Measurements from ENCODE around the gene P2RX2. TPM values are rescaled to one million over a fixed set of nuclear protein-coding genes. Genes with fewer than 3 reads are reported as not detected.

The P2RX2 gene
- total RNA-seq, 1 donor from 2014 or later: 0.19 TPM

GRCh38 chr12:132576701-132577100 is 41.9 kb upstream of the P2RX2 start:
- peaks cover 29% of the 10 kb centered on the region for H3K36me3 Mint-ChIP-seq (ENCODE audit: insufficient read depth)
- H3K9me3 Mint-ChIP-seq (ENCODE audit: low read depth): no peaks in the 10 kb centered on the region
- no peaks in the 10 kb centered on the region for H3K4me1 Mint-ChIP-seq (ENCODE audit: low read depth)
- TF ChIP-seq CTCF (IDR thresholded peaks at IDR 0.05; ENCODE audit: unreplicated experiment): no peak
- H3K4me3 Mint-ChIP-seq (ENCODE audit: low read depth): no peak overlapping the region
- H3K27ac Mint-ChIP-seq: no peak overlapping the region
- DNase-seq (ENCODE audit: low spot score, unreplicated experiment): no peak
- peaks cover 20% of the 10 kb centered on the region for H3K27me3 Mint-ChIP-seq

GRCh38 chr12:132577191-132577920 is 41.2 kb upstream of the P2RX2 start:
- Mint-ChIP-seq H3K27me3 (peaks cover 20% of the 10 kb centered on the region), H3K9me3 (ENCODE audit: low read depth) (no peaks in the 10 kb centered on the region), H3K36me3 (ENCODE audit: insufficient read depth) (peaks cover 29% of the 10 kb centered on the region), H3K4me3 (ENCODE audit: low read depth) (no peak overlapping the region), H3K4me1 (ENCODE audit: low read depth) (no peaks in the 10 kb centered on the region), H3K27ac (no peak overlapping the region)
- no peak for DNase-seq (ENCODE audit: low spot score, unreplicated experiment)
- no peak for TF ChIP-seq CTCF (IDR thresholded peaks at IDR 0.05; ENCODE audit: unreplicated experiment)

GRCh38 chr12:132578118-132578517 is 40.5 kb upstream of the P2RX2 start:
- no peak overlapping the region for H3K4me3 Mint-ChIP-seq (ENCODE audit: low read depth)
- no peaks in the 10 kb centered on the region for H3K9me3 Mint-ChIP-seq (ENCODE audit: low read depth)
- peaks cover 20% of the 10 kb centered on the region for H3K27me3 Mint-ChIP-seq
- H3K4me1 Mint-ChIP-seq (ENCODE audit: low read depth): no peaks in the 10 kb centered on the region
- H3K27ac Mint-ChIP-seq: no peak overlapping the region
- H3K36me3 Mint-ChIP-seq (ENCODE audit: insufficient read depth): peaks cover 29% of the 10 kb centered on the region
- TF ChIP-seq CTCF (IDR thresholded peaks at IDR 0.05; ENCODE audit: unreplicated experiment): no peak
- no peak for DNase-seq (ENCODE audit: low spot score, unreplicated experiment)

GRCh38 chr12:132578826-132579225 is 39.8 kb upstream of the P2RX2 start:
- TF ChIP-seq CTCF (IDR thresholded peaks at IDR 0.05; ENCODE audit: unreplicated experiment): no peak
- Mint-ChIP-seq H3K4me1 (ENCODE audit: low read depth) (no peaks in the 10 kb centered on the region), H3K9me3 (ENCODE audit: low read depth) (no peaks in the 10 kb centered on the region), H3K36me3 (ENCODE audit: insufficient read depth) (peaks cover 31% of the 10 kb centered on the region), H3K27me3 (peaks cover 22% of the 10 kb centered on the region), H3K4me3 (ENCODE audit: low read depth) (no peak overlapping the region), H3K27ac (no peak overlapping the region)
- DNase-seq (ENCODE audit: low spot score, unreplicated experiment): no peak

- TF ChIP-seq CTCF (IDR thresholded peaks at IDR 0.05; ENCODE audit: unreplicated experiment): no peak
- H3K27ac Mint-ChIP-seq: no peak overlapping the region
- H3K9me3 Mint-ChIP-seq (ENCODE audit: low read depth): no peaks in the 10 kb centered on the region
- H3K4me3 Mint-ChIP-seq (ENCODE audit: low read depth): no peak overlapping the region
- no peaks in the 10 kb centered on the region for H3K4me1 Mint-ChIP-seq (ENCODE audit: low read depth)
- peaks cover 33% of the 10 kb centered on the region for H3K36me3 Mint-ChIP-seq (ENCODE audit: insufficient read depth)
- H3K27me3 Mint-ChIP-seq: peaks cover 24% of the 10 kb centered on the region
- DNase-seq (ENCODE audit: low spot score, unreplicated experiment): no peak
Observed at GRCh38 chr12:132579744-132580143, 38.8 kb upstream of the P2RX2 start.
